NCI-H2107 treated with DMSO at 0.1 percent for 48 hours (cell line): ENCODE data around the gene CIB4.

ENCODE experiments used
- DNase-seq: peaks from one replicate; lab custom pipeline; 2025; ENCODE audit not compliant: unreplicated experiment; lab: John Stamatoyannopoulos, UW

Gene CIB4

DNA sequence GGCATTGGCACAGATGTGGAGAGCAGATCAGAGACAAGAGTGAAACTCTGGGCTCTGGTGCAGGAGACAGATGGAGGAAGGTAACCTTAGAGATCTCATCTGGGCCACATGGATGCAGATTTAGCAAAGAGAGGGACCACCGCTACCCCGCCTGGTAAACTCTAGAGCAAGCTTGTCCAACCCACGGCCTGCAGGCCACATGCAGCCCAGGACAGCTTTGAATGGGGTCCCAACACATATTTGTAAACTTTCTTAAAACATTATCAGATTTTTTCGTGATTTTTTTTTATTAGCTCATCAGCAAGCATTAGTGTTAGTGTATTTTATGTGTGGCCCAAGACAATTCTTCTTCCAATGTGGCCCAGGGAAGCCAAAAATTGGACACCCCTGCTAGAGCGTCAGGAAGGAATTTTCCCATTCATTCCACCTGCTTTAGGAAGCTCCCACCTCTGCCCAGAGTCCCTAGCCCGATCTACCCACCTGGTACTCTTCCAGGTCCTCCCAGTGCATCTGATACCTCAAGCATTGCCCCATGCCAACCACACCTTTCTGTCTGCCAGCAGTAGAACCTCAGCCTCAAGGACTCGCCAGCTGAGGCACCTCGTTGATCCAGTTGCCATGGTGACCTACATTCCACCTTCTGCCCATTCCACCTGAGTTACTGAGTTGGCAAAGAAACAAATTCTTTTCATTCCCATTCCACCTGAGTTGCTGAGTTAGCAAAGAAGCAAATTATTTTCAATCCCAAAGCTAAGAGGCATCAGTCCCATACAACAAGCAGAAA is at the start of gene CIB4:
CIB4 (minus strand) TSS at position 586 of the 784 bp plus-strand sequence; CDS start at position 534, 52 bp downstream.
- DNase-seq = no peak

DNA sequence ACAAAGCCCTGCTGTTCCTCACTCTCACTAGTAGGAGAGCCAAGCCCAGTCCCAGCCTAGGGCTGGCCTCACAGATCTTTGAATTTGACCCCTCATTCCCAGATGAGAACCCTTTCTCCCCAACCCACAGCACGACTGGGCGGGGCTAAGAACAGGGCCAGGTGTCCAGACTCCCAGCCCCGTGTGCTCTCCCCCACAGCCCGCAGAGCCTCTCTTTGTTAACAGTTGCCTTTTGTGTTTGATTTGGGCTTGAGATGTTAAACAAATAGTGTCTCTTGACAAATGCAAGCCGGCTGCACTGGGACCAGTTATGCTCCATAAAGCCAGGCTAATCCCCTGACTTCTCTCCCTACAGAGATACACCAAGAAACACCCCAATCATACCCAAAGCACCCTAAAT is 46.6 kb upstream of the CIB4 start:
- DNase-seq = peak; percentile 64

DNA sequence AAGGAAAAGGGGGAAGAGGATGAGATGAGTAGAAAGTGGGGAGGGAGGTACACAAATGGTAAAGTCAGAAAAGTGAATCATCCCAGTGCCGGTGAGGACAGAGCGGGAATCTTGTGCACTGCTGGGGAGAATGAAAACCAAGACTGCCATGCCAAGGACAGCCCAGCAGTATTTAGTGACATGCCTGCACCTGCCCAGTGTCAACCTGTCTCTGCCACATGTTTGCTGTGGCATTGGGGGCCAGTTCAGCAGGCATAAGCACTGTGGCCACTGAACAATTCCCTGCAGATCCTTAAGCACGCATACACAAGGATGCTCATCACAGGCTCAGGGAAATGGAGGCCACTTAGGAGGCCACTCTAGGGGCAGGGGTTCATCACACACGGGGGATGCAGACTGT is 46.2 kb upstream of the CIB4 start:
- peak; percentile 75 for DNase-seq

DNA sequence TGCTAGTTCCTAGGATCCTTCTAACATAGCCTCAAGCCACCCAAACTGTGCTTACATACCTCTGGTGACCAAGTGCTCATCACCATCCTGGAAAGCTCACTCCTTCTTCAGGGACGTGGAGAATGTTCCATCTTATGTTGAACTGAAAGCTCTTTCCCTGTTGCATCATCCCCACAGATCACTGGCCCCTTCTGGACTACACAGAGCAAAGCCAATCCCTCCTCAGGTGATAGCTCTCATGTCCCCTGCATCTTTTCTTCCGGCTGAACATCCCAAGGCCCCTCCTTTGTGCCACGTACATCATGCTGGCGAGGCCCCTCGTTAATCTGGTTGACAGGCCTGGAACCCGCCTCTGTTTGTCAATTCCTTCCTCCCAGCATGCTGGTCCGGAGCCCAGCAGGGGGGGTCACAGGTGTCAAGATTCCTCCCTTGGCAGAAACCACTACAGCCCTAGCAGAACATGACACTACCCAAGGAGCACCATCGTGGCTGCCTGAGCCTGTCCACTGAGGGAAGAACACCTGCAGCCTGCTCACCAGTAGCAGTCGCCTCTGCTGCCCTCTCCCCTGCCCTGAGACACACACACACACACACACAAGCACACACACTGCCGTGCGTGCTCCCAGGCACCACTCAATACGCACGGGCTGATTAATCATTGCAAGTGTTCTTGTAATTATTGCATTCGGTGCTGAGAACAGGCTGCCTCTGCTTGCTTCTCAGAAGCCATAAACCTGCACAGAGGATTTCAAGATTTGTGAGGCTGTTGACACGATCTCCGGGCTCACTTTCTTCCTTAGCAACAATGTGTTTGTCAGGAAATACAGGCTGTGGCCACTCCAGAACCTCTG is 45.0 kb upstream of the CIB4 start:
- peak; percentile 49 for DNase-seq

- DNase-seq = no peak
Observed at GRCh38 chr2:26685341-26685740, 44.2 kb upstream of the CIB4 start.

GRCh38 chr2:26683583-26683982 is 42.4 kb upstream of the CIB4 start:
- DNase-seq = no peak

- no peak for DNase-seq
Observed at GRCh38 chr2:26682155-26682554, 41.0 kb upstream of the CIB4 start.

- DNase-seq = no peak
Observed at GRCh38 chr2:26681656-26682055, 40.5 kb upstream of the CIB4 start.

DNA sequence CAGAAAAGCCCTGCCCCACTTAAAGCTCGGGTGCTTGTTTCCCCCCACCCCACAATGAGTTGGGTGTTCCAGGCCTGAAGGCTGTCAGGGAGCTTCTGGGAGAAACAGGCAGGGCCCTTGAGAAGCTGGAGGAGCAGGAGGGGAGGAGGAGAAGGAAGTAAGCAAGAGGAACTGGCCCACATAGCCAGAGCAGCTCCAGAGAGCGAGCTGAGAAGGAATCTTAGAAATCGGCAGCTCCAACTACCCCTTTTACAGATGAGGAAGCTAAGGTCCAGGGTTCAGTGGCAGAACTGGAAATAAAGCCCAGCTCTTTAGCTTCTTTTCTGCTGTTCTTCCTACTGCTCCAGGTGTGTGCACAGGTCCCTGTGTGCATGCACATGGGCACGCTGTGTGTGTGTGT is 38.7 kb upstream of the CIB4 start:
- no peak for DNase-seq

DNA sequence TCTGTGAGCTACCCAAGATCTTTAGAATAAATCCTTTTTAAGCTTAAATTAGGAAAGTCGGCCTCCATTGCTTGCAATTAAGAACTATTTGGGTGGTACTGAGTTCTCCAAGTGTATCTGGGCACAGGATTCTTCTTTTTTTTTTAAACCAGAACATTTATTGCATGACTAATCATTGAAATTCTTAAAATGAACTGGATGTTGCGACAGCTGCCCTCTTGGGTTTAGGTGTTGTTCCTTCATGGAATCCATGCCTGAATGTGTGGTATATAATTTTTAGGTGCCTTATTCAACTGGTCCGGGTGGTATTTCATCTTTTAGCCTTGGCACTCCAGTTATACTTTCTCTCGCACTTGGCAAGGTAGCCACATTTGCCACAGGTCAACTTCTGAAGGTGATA is 36.9 kb upstream of the CIB4 start:
- no peak for DNase-seq

DNA sequence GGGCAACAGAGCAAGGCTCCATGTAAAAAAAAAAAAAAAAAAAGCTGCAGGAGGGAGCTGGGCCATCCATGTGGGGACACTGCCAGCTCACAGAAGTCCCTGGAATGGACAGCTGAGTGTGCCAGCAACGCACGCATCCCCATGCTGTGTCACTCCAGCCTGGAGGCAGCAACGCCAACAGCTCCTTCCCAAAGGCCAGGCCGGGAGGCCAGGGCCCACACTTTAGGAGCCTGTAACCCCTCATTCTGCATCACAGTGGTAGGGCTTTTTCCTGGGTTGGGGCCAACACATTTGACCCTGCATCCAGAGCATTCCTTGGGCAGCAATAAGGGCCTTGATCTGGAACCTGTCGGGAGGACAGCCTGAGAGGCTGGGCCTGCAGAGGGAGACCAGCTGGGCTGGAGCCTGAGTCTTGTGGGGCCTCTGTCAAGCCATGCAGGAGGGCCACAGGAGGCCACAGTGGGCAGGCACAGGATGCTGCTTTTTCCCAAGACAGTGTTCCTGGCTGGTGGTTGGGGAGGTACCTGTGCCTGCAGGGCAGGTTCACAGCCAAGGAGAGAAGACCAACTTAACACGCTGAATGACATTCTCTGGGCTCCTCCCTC is 34.6 kb upstream of the CIB4 start:
- no peak for DNase-seq

GRCh38 chr2:26674771-26675170 is 33.6 kb upstream of the CIB4 start:
- DNase-seq = no peak

GRCh38 chr2:26674002-26674751 is 33.0 kb upstream of the CIB4 start:
- DNase-seq = no peak

DNA sequence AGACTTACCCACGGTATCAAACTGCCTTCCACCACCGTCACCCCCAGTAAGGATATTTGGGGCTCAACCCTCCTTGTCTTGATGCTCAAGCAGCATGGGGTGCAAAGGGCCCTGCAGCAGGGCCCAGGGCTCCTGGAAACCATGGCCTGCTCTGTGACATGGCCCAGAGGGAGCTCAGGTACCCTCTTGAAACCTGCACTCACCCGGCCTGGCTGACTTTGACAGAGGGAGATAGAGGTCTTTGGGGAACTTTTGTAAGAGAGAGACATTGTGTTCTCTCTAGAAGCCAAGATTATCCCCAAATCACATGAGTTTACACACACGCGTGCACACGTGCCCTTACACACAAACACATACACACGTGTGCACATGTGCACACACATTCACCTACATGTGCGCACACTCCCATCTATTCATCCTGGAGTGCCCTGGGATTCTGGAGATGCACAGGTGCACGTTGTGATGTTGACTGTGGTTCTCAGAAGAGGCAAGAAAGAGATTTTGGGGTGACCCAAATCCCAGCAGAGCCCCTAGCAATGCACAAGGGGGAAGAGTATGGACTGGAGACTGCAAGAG is 31.7 kb upstream of the CIB4 start:
- DNase-seq = no peak

DNA sequence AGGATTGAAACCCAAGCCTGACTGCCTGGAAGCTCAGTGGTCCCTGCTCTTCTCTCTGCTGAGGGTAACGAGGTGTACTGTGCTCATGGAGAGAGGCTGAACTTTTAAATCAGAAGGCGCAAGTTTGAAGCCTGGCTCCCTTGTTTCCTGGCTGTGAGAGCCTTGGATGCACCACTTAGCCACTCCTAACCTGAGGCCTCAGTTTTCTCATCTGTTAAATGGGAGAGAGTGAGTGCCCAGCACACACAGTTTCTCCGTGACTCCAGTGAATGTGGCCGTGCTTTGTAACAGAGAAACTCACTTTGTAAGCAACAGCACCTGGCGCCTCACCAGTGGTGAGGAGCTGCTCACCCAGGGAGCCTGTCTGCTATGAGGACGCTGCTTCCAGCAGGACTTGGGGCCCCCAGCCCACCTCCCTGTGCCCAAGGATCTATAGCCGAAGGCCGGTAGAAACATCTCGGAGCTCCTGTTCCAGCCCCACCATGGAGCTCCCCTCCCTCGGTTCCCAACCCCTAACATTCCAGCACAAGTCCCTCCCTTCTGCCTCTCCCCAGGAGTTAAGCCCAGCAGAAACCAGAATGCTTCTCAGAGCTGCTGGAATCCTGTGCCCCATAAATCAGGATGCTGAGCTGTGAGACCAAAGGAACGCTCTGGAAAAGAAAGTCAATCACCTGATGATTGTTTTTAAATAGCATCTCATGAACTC is 31.1 kb upstream of the CIB4 start:
- no peak for DNase-seq

GRCh38 chr2:26671691-26672090 is 30.5 kb upstream of the CIB4 start:
- no peak for DNase-seq

DNA sequence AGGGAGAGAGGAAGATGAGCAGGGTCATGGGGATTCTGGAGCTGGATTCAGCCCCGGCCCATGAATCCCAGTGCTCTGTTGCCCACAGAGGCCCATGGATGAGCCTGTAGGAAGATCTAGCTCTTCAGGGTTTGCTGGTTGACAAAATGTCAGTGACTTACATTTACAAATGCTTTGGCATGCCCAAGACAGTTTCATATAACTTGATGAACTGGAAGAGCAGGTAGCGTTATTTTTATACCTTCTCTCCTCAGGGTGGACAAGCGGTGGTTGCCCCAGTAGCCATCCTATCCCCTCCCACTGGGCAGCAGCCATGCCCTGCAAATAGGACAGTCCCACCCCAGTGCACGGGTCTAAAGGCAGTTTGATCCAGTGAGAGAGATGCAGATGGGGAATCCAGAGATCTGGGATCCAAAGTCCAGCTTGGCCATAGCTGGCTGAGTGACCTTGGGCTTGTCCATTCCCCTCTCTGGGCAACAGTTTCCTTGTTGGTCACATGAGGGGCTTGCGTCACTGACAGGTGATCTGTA is 29.8 kb upstream of the CIB4 start:
- DNase-seq = no peak

- no peak for DNase-seq
Observed at GRCh38 chr2:26670171-26670570, 29.0 kb upstream of the CIB4 start.

- no peak for DNase-seq
Observed at GRCh38 chr2:26668856-26669750, 27.9 kb upstream of the CIB4 start.
